Adipocyte (in vitro differentiated cells): ENCODE measurements around the gene EHMT1.

Experiments
- DNase-seq: peaks from one replicate; pipeline ENCODE4 v3.0.0-alpha.2; 2015; ENCODE audit warnings: low read depth
- H3K27me3 ChIP-seq: replicated peaks from 2 replicates; pipeline ENCODE4 v1.7.0; 2013; ENCODE audit warnings: mild to moderate bottlenecking, low read length, moderate library complexity; ENCODE audit not compliant: control insufficient read depth, insufficient read depth
- H3K36me3 ChIP-seq: 2 replicates; pipeline ENCODE4 v1.7.0; 2013; ENCODE audit warnings: low read length, mild to moderate bottlenecking, moderate library complexity; ENCODE audit not compliant: control insufficient read depth, insufficient read depth, severe bottlenecking
- H3K4me1 ChIP-seq: 2 replicates; pipeline ENCODE4 v1.7.0; 2013; ENCODE audit warnings: mild to moderate bottlenecking, low read length, moderate library complexity; ENCODE audit not compliant: control insufficient read depth, insufficient read depth
- H3K4me3 ChIP-seq: 2 replicates; pipeline ENCODE4 v1.7.0; 2013; ENCODE audit warnings: mild to moderate bottlenecking, low read length, moderate library complexity
- H3K9ac ChIP-seq: 2 replicates; pipeline ENCODE4 v1.7.0; 2013; ENCODE audit warnings: mild to moderate bottlenecking, low read length, moderate library complexity
- H3K9me3 ChIP-seq: 2 replicates; pipeline ENCODE4 v1.7.0; 2013; ENCODE audit warnings: mild to moderate bottlenecking, low read length, moderate library complexity; ENCODE audit not compliant: control insufficient read depth

EHMT1 gene

DNA sequence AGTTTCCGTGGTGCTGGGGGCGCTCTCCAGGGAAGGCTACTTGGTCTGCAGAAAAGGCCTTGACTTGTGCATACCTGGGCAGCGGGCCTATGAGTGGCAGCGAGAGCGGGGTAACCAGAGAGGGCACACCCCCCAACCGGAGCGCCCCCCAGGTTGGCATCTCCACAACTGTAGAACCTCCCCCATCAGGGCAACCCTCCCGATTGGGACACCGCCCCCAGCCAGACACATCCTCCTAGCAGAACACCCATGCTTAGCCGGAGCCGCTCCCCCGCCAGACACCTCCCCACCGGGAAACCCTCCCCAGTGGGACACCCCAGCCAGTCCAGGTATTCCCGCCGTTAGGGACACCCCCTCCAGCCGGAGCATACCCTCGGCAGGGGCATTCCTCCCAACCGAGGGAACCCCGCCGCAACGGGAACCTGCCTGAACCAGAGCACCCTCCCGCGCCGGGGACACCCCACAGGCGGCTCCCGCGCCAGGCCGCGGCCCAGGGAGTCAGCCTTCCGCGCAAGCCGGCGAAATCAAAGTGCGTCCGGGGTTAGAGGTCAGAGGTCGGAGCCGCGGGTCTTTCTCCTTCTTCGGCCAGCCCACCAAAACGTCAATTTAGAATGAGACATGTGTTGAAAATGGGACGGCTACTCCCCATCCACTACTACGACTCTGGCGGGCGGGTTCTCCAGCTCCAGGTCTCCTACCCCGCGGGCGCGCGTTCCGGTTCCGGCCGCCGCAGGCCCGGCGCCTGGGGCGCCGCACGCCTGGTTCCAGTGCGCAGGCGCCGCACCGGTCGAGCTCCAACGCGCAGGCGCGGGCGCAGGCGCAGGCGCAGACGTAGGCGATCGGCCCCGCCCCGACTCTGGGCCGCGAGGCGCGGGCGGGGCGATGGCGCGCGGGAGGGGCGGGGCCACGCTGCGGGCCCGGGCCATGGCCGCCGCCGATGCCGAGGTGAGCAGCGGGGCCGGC is at the start of gene EHMT1:
TSS of gene EHMT1 (plus strand) at position 901 of the 963 bp plus-strand sequence. CDS start at position 925, 24 bp downstream.
- Histone ChIP-seq H3K36me3 (peaks cover 28% of the 10 kb centered on the region), H3K9ac (peak within 1 kb of the TSS; percentile 99), H3K9me3 (no peaks in the 10 kb centered on the region), H3K4me1 (peaks cover 35% of the 10 kb centered on the region), H3K4me3 (peak within 1 kb of the TSS; percentile 99), H3K27me3 (no peaks in the 10 kb centered on the region)
- DNase-seq, result peak; percentile 94

DNA sequence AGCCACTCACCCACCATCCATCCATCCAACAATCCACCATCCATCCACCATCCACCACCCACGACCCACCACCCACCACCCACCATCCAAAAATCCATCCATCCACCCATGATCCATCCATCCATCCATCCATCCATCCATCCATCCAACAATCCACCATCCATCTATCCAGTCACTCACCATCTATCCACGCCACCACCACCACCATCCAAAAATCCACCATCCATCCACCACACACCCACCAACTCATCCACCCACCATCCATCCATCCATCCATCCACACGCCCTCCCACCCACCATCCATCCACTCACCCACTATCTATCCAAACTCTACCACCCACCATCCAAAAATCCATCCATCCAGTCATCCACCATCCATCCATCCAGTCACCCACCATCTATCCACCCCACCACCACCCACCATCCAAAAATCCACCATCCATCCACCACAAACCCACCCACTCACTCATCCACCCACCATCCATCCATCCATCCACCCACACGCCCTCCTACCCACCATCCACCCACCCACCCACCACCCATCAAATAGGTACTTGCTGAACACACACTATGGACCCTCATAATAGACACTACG is 49.1 kb upstream of the EHMT1 start:
- no peak overlapping the region for H3K4me3 ChIP-seq
- H3K9ac ChIP-seq, result no peak overlapping the region
- H3K9me3 ChIP-seq, result no peaks in the 10 kb centered on the region
- no peaks in the 10 kb centered on the region for H3K27me3 ChIP-seq
- DNase-seq, result no peak
- H3K36me3 ChIP-seq, result peaks cover 24% of the 10 kb centered on the region
- H3K4me1 ChIP-seq, result no peaks in the 10 kb centered on the region

DNA sequence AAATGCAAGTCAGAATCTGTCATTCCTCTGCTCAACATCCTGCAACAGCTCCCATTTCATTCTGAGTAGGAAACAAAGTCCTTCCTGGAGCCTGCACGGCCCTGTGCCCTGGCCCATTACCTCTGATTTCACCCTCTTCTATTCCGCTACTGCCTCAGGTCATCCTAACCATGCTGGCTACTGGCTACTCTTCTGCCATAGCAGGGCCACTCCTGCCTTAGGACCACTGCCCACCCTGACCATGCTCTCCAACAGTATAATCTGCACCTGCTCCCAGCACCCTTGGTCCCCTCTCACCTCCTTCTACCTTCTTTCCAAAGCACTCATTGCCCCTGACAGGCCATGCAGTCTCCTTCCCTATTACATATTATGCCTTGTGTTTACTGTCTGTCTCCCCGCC is 48.2 kb upstream of the EHMT1 start:
- Histone ChIP-seq H3K9me3 (no peaks in the 10 kb centered on the region), H3K27me3 (no peaks in the 10 kb centered on the region), H3K9ac (no peak overlapping the region), H3K4me1 (no peaks in the 10 kb centered on the region), H3K4me3 (no peak overlapping the region), H3K36me3 (peaks cover 29% of the 10 kb centered on the region)
- DNase-seq, result no peak

DNA sequence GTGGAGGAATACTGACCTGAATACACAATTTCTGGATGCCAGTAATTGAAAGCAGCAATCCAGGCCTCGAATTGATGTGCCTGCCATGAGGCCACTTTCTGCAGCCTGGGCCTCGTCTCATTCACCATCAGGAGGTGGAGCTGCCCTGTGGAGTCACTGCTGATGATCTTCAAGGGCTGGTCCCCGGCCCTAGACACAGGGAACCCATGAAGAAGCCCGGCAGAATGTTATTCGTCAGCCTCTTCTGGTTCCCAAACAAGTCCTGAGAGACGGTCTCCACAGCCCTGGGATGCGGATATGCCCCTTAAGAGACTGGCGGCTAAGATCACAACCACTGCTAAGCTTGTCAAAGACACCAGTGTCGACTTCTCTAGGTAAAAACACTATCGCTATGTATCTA is 44.6 kb upstream of the EHMT1 start:
- Histone ChIP-seq H3K4me1 (peaks cover 14% of the 10 kb centered on the region), H3K27me3 (no peaks in the 10 kb centered on the region), H3K9ac (no peak overlapping the region), H3K9me3 (no peaks in the 10 kb centered on the region), H3K36me3 (peaks cover 34% of the 10 kb centered on the region), H3K4me3 (no peak overlapping the region)
- no peak for DNase-seq

DNA sequence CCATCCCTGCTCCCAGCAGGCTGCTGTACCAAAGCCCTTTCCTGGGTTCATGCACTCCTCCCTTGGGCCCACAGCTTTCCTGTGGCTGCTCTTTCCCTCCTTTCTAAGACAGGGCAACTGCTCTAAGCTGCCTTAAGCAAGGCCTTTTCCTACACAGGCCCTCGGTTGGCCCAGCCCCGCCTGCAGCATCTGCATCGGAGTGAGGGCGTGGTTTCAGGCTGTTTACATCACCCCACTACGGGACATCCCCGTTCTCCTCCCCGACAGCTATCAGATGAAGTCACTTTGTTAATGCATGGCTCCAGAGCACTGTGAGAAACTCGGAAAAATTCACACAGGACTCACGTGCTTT is 43.5 kb upstream of the EHMT1 start:
- Histone ChIP-seq H3K4me3 (no peak overlapping the region), H3K36me3 (peaks cover 34% of the 10 kb centered on the region), H3K9me3 (no peaks in the 10 kb centered on the region), H3K9ac (peak overlapping the region; percentile 5), H3K4me1 (peaks cover 17% of the 10 kb centered on the region), H3K27me3 (no peaks in the 10 kb centered on the region)
- no peak for DNase-seq

DNA sequence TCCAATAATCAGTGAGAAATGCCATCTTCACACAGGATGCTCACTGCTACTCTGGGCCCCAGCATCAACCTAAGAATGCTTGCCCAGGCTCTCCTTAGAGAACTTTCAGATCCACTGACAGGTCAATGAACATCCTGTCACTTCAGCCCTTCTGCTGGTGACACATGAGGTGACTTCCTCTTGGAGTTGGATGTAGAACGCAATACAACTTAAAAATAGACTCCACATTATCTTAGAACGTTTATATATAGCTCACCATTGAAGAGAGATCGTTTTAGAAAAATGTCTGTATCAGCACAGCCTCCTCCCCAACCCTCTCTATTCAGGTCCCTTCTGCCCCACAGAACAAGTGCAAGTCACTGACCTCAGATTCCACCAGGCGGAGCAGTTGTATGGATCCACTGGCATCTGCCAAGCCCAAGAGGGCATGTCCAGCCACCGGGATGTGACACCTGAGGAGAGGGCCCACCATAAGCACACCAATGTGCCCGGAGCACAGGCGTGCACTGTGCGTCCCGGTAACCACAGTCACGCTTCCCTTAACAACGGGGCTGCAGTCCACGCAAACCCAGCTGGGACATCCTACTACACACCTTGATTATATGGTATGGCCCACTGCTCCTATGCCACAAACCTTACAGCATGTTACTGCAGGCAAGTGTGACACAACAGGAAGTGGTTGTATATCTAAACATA is 42.9 kb upstream of the EHMT1 start:
- H3K36me3 ChIP-seq, result peaks cover 34% of the 10 kb centered on the region
- H3K4me3 ChIP-seq, result no peak overlapping the region
- H3K27me3 ChIP-seq, result no peaks in the 10 kb centered on the region
- peak overlapping the region; percentile 5 for H3K9ac ChIP-seq
- peaks cover 17% of the 10 kb centered on the region for H3K4me1 ChIP-seq
- H3K9me3 ChIP-seq, result no peaks in the 10 kb centered on the region
- no peak for DNase-seq

DNA sequence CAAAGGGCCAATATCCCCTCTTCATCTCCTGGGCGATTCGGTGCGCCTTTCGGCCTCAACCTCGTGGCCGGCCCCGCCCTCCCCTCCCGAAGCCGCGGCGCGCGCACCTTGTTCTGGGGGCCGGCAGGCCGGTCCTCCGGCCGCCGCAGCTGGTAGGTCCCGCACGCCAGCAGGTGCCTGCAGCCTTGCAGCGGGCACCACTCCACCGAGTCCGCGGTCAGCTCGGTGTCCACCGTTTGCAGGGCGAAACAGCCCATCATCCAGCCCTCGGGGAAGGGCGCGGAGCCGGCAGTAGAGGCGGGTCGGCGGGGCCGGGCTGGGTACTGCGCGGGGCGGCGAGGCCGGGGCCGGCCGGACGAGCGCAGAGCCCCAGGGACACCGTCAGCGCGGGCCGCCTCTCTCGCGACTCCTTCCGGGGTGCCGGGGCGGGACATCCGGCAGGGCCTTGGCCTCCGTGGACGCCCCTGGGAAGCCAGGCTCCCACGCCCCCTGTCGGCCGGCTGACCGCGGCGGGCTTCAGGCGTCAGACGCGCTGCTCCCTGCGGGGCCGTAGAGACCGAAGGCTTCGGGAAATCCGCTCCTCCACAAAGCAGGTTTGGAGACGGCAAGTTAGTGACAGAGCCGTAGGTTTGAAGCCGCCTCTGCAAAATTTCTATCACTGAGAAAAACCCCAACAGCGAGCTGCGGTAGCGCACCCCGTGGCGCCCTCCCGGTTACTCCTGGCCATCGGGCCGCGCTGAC is 40.1 kb upstream of the EHMT1 start, which contains the start of gene DPH7:
TSS of gene DPH7 (minus strand) at position 408 of the 741 bp plus-strand sequence. CDS start at position 260, 148 bp downstream.
- Histone ChIP-seq H3K36me3 (peaks cover 48% of the 10 kb centered on the region), H3K9me3 (no peaks in the 10 kb centered on the region), H3K27me3 (no peaks in the 10 kb centered on the region), H3K9ac (peak within 1 kb of the TSS; percentile 92), H3K4me1 (peaks cover 17% of the 10 kb centered on the region), H3K4me3 (peak within 1 kb of the TSS; percentile 88)
- DNase-seq, result peak; percentile 98

DNA sequence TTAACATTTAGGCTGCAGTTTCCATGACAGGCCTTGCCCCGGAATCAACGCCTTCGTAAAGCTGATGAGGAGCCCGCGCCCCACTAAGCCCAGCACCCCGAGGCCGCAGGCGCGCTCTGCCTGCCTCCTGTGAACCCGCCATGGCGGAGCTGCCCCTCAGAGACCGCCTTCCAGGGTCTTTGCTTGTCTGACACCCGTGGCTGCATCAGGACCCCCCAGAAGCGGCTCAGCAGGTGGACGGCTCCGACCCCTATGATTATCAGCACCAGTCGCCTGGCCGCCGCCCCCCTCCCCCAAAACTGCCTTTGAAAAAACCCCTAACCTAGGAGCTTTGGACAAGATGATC is 39.6 kb upstream of the EHMT1 start:
- Histone ChIP-seq H3K9me3 (no peaks in the 10 kb centered on the region), H3K27me3 (no peaks in the 10 kb centered on the region), H3K36me3 (peaks cover 44% of the 10 kb centered on the region), H3K4me1 (peaks cover 17% of the 10 kb centered on the region), H3K9ac (peak overlapping the region; percentile 92), H3K4me3 (peak overlapping the region; percentile 88)
- DNase-seq, result no peak

DNA sequence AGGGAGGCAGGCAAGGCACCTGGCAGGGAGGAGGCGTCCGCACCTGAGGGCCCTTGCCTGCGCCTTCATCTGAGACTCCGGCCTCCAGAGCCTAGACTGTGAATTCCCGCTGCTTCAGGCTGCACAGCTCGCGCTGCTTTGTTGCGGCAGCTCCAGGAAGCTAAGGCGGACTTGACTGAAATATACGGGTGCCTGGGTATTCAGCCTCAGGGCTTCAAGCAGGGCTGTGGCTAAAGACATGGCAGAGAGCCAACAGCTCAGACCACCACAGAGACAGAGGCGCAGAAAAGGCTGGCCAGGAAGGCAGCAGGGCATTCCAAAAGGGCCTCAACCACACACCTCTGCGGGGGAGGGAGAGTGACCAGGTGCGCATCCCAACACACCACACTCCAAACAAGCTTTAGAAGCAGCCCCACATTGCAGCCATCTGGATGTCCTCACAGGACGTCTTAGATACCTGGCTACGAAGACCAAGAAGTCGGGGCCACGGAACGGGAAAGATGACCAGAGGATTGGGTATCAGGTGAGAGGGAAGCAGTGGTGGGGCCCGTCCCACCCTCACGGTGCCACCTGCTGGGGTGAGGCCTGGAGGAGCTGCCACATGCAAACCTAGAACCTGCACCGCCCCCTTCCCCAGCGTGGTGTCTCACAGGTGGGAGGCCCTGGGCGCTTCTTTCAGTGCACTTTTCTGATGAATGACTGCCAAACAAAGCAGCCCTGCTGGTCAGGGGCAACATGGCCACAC is 38.4 kb upstream of the EHMT1 start:
- H3K4me3 ChIP-seq, result no peak overlapping the region
- no peaks in the 10 kb centered on the region for H3K27me3 ChIP-seq
- H3K9me3 ChIP-seq, result no peaks in the 10 kb centered on the region
- peaks cover 17% of the 10 kb centered on the region for H3K4me1 ChIP-seq
- DNase-seq, result no peak
- no peak overlapping the region for H3K9ac ChIP-seq
- peaks cover 37% of the 10 kb centered on the region for H3K36me3 ChIP-seq

DNA sequence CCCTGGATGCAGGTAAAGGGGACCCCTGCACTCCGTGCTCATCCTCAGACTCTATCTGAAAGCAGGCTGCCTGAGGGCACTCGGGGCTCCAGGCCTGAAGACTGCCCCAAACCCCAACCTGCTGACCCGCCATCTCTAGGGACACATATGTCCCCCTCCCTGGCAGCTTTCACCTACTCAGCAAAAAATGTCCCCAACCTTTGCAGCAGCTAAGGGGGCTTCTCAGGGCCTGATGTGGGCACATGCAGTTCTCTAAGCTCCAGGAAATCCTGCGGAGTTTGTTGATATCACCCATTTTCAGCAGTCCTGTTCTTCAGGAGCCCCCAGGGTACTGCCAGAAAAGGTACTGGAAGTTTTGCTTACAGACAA is 37.9 kb upstream of the EHMT1 start:
- Histone ChIP-seq H3K27me3 (no peaks in the 10 kb centered on the region), H3K9me3 (no peaks in the 10 kb centered on the region), H3K4me3 (no peak overlapping the region), H3K36me3 (peaks cover 38% of the 10 kb centered on the region), H3K9ac (no peak overlapping the region), H3K4me1 (peaks cover 17% of the 10 kb centered on the region)
- DNase-seq, result no peak
